ENCODE results near the gene FAM114A1.

- TF ChIP-seq CTCF (IDR thresholded peaks at IDR 0.05; ENCODE audit: low read depth, low read length): no peak
- no peak for TF ChIP-seq POLR2A (IDR thresholded peaks at IDR 0.05; ENCODE audit: extremely low read depth, insufficient read length)
- no peak for TF ChIP-seq MYC (IDR thresholded peaks at IDR 0.05; ENCODE audit: low read depth, low read length)
Measured at GRCh38 chr4:38952017-38952416, 84.4 kb downstream of the FAM114A1 start.
